NCI-H146 treated with DMSO at 0.1 percent for 48 hours (cell line): ENCODE results near the gene TSSK6.

Experiments used
- DNase-seq: peaks from one replicate; lab custom pipeline; 2025; ENCODE audit not compliant: unreplicated experiment; lab: John Stamatoyannopoulos, UW

TSSK6 gene

DNA sequence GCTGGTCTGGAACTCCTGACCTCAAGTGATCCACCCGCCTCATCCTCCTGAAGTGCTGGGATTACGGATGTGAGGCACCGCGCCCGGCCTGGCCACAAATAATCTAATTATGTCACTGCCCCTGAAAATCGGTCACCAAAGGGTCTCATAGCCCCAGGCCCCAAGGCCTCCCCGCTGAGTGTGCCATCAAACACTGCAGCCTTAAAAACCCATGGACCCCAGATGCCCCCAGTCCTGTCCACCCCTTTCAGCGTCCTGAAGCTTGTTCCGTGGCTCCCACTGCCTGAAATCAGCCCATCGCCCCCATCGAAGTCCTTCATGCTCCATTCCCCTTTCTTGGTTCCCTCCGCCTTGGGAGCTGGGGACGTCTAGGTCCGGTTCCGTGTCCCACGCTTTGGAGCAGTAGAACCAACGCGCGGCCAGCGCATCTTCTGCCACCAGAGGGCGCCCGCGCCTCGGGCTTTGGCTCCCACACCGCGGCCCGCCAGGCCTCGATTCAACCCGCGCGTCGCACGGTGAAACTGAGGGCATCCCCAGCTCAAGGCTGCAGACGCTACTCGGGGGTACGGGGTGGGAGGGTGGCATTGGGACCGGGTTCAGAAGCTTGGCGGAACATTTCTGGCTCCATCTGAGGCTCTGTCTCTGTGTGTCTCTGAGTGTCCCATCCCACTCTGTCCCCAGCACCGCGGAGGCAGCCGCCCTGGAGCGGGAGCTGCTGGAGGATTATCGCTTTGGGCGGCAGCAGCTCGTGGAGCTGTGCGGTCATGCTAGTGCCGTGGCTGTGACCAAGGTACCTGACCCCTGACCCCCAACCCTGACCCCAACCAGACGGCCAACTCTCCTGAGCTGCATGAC is 16.8 kb upstream of the TSSK6 start:
- DNase-seq: peak; percentile 34

DNA sequence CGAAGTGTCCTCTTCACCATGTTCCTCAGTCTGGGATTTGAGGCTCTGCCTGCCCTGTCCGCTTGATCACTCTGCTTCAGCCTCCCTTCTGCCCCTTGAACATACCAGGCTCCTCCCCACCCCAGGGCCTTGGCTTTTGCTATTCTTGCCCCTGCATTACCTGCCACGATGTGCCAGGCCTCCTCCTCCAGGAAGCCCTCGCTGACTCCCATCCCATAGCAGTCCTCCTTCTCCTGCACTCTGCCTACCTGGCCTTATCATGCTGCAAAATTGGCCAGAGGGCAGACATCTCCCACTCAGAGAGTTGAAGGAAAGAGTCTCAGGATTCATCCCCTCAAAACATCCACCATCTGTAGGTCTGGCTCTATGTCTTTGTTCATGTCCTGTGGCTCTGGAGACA is 15.5 kb upstream of the TSSK6 start:
- no peak for DNase-seq

DNA sequence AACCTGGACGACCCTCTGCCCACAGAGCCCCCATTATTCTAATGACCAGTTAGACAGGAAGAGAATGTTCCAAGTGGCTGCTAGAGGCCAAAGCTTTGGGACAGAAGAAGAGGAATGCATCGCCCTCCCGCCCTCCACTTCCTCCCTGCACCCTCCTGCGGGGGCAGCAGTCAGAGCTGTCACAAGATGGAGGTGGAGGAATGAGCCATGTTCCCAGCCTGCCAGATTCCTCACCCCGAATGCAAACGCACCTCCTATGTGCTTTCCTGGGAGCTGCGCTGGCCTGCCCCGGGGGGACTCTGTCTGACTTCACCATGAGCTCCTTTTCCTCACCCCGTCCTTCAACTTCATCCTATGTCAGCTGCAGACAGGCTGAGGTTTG is 15.1 kb upstream of the TSSK6 start:
- DNase-seq: no peak

DNA sequence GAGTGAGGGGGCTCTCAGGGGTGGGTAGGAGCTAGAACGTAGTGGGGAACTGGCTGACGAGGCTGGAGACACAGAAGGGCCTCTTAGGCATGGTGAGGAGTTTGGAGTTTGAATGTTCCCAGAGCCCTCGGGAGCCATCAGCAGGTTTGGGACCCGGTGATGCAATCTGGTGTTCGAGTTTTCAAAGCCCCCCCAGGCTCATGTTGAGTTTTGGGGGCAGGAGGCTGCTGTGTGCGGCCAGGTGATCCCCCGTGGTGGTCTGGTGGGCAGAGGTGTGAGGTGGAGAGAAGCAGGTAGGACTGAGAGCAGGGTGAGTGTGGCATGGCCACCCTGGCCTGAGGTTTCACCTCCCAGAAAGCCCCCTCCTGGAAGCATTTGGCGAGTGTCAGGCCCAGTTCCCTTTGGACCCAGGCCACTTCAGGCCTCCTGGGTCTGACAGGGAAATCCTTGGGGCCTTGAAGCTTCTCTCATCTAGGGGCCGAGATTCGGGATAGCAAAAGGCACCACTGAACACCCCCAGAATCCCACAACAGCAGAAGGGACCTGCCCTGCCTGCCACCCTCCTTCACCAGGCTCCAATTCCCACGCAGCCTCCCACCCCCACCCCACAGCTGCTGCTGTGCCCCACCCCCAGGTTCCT is 14.6 kb upstream of the TSSK6 start:
- no peak for DNase-seq

DNA sequence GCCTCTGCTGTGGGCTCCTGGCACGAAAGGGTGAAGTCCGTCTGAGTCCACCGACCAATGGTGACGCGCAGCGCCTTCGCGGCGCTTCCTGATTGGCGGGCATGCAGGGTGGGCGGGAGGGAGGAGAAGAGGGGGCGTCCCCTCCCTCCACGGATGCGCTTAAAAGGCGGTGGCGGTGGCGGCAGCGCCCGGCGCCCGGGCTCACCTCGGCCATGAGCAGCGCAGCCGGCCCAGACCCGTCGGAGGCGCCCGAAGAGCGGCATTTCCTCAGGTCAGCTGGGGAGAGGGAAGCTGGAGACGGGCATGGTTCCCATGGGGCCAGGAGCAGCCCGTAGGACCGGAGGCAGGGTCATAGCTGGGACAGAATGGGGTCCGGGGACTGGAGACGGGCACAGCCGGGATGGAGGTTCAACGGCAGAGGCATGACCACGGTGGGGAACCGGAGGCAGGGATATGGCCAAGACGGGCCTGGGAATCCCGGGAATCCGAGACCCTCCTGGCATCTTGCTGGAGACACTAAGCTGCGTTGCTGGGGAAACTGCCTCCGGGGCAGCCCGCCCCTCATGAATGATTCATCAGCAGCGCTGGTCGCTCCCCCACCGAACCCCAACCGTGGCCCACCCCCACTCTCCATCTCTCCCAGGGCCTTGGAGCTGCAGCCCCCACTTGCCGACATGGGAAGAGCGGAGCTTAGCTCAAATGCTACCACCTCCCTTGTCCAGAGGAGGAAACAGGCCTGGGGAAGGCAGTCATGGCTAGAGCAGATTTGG is 13.6 kb upstream of the TSSK6 start, which contains the start of gene YJEFN3:
TSS of gene YJEFN3 (plus strand) at position 191 of the 770 bp plus-strand sequence. CDS start at position 213, 22 bp downstream.
- DNase-seq: no peak

DNA sequence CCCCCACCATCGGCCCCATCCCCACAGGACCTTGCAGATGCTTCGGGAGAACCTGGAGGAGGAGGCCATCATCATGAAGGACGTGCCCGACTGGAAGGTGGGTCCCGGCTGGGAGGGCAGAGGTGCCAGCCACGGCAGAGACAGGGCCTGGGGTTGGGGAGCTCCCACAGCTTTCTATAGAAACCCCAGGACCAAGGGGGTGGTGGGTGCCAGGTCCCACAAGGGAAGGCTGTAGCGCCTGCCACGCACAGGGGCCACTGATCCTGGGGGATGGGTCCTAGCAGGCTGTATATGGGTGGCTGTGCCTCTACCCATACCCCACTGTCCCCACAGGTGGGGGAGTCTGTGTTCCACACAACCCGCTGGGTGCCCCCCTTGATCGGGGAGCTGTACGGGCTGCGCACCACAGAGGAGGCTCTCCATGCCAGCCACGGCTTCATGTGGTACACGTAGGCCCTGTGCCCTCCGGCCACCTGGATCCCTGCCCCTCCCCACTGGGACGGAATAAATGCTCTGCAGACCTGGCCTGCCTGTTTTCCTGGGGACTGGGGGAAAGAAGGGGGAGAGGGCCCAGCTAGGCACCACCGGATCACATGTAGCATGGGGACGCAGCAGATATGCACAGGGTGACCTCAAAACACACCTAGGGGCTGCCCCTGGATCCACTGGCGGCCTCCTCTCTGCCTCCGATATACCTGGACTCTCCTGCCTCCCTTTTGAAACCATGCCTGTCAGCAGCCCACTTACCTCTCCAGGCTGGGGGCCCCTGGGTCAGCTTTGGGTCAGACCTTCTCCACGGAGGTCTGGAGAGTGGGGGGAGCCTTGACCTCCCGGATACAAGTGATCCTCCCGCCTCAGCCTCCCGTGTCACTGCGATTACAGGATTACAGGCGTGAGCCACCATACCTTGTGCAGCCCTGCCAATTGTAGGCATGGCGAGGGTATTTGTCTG is 12.6 kb upstream of the TSSK6 start:
- DNase-seq: no peak

DNA sequence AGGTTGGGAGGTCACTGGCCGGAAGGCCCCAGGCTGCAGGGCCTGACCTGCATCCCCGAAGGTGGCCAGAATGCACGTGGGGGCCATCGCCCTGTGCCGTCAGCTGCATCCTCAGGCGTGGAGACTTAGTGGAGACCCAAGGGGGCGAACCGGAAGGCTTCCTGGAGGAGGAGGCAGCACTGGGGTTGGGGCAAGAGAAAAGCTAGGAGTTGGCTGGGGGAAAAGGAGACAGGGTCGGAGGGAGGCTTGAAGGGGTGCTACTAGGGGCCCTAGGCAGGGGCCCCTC is 12.0 kb upstream of the TSSK6 start:
- DNase-seq: no peak

DNA sequence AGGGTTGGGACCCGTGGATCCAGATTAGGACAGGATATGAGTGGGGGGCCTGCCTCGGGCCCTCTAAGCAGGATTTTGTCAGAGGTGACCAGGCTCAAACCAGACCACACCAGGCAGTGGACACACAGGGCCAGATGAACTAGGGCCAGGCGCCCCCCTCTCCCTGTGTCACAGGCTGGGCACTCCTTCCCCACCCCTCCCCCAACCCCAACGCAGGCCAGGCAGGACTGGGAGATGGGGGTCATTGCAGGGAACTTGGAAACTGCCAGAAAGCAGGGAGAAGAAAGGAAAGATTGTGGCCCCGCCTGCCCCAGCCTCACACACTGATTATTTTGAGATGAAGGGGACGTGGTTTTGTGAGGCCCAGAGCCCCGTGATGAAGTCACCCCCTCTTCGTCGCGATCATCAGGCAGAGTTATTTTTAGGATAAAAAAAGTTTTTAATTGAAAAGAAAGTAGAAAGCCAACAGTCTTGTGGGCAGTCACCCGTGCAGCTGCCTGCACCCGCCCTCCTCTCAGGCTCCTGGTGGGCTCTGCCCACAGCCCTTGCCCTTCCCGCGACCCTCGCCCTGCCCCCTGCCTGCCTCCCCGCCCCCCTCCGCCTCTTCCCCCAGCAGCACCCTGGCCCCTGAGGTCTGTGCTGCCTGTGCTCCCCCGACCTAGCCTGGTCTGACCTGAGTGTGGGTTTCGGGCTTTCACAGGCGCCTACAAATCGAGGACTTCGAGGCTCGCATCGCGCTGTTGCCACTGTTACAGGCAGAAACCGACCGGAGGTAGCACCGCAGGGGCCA is 11.4 kb upstream of the TSSK6 start:
- DNase-seq: no peak

DNA sequence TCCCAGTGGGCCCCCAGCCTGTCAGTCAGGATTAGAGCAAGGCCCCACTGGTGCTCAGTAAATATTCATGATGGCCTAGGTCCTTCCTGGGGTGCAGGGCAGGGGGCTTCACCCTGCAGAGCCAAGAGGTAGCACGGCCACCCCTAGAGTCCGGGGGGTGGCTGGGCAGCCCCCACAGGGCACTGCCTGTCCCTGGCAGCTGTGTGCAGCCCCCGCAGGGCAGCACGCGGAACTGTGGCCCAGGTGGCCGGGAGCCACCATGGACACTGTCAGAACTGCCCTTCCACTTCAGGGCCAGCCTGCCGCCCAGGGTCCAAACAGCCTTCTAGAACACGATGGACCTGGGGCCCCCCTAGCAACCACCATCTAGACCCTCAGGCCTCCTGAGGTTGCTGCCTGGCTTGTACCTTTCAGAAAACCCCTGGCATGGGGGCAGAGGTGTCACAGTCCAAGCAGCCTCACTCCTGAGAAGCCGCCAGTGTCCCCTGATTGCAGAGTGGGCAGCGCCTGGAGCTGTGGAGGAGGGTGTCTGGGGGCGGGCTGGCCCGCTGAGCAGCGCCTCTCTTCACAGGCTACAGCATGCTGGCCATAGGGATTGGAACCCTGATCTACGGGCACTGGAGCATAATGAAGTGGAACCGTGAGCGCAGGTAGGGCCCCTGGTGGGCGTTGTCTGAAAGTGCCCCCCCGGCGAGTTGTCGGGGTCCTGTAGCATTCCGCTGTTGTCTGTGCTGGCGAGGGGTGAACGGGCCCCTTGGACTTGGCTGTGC is 10.4 kb upstream of the TSSK6 start:
- no peak for DNase-seq

DNA sequence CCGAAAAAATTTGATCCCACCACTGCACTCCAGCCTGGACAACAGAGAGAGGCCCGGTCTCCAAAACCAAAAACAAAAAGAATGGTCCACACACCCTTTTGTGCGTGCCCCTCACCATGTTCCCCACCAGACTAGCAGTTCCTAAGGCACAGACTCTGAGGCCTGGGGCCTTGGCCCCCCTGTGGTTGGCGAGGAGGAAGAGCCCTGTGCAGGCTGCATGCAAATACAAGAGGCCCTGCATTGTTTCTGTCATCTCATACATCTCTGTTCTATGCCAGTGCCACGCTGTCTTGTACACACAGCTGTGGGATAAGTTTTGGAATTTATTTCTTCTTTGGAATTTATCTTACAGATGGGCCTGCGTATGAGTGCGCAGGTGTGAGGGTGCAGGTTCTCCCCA is 8.7 kb upstream of the TSSK6 start:
- DNase-seq: no peak

DNA sequence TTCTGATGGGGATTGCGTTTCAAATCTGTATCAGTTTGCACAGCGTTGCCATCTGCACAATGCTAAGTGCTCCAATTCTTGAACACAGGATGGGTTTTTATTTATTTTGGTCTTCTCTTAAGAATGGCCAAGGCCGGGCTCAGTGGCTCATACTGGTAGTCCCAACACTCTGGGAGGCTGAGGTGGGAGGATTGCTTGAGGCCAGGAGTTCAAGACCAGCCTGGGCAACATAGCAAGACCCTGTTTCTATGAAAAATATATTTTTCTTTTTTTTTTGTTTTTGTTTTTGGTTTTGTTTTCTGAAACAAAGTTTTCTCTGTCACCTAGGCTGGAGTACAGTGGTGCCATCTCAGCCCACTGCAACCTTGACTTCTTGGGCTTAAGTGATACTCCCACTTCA is 7.8 kb upstream of the TSSK6 start:
- no peak for DNase-seq

DNA sequence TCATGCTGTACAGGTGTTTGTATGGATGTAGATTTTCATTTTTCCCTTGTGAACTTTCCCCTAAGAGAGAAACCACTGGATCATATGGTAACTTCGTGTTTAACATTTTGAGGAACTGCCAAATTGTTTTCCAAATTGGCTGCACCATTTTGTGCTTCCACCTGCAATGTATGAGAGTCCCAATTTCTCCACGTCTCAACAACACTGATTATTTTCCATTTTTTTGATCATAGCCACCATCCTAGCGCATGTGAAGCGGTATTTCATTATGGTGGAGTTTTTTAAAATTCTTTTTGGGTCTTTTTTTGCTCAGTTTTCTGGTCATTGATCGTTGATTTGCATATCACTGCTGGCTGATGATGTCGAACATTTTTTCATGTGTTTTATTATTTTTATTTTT is 5.6 kb upstream of the TSSK6 start:
- no peak for DNase-seq

DNA sequence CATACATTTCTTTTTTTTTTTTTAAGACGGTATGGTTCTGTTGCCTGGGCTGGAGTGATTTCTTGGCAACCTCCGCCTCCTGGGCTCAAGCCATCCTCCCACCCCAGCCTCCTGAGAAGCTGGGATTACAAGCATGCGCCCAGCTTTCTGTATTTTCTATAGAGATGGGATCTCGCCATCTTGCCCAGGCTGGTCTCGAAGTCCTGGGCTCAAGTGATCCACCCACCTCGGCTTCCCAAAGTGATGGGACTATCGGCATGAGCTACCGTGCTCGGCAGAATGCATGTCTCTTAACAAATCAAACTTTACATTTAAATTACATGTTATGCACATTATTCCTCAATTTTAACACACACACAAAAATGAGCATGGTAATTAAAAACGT is 1.9 kb upstream of the TSSK6 start:
- no peak for DNase-seq

DNA sequence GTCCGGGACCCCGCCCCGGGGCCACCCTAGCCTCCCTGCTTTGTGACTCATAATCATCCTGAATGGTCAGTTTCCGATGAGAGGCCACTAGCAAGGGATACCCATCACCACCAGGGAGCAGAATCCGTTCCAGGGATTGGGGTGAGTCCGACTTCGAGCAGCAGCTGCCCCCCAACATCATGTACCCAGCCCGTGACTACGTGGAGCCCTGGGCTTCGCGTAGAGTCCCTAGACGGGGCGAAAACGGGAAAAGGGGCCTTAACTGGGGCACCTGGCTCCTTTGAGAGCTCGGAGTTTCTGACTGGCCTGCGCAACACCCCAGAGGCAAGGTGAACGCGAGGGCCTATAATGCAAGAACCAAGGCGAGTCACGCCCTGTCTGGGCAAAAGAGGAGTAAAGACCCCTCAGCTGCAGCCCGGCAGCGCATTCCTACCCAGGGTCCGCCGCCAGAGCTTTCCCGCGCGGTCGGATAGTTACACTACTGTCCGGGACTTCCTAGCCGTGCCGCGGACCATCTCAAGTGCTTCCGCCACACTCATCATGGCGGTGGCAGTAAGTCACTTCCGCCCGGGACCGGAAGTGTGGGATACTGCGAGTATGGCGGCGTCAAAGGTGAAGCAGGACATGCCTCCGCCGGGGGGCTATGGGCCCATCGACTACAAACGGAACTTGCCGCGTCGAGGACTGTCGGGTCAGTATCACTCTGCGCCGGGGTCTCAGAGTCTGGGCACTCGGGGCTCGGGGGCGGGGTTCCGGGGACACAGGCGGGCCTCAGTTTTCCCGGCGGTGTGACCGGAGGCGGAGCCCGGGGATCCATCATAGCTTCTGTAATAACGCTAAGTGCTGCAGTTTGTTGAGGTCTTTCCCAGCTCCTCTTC is 533 bp upstream of the TSSK6 start, which contains the start of gene NDUFA13:
TSS of gene NDUFA13 (plus strand) at position 584 of the 878 bp plus-strand sequence. CDS start at position 598, 14 bp downstream.
- peak; percentile 76 for DNase-seq

DNA sequence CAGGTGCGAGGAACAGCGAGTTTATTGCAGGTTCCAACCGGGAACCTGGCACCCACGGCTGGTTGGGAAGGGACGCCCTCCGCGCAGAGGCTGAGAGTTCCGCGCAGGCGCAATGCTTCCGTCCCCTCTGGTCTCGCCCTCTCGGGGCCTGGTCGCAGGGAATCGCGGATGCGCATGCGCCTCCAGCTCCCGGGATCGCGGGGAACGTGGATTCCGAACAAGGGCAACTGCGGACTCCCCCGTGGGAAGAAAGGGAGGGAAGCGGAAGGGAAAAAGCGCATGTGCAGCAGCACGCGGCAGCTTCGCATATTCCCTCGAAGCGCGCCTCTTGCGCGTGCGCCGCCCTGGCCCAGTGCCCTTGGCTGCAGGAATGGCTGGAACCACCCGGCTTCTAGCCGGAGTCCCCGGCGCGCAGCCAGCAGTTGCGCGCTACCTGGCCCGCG is 1.1 kb downstream of the TSSK6 start:
- no peak for DNase-seq

DNA sequence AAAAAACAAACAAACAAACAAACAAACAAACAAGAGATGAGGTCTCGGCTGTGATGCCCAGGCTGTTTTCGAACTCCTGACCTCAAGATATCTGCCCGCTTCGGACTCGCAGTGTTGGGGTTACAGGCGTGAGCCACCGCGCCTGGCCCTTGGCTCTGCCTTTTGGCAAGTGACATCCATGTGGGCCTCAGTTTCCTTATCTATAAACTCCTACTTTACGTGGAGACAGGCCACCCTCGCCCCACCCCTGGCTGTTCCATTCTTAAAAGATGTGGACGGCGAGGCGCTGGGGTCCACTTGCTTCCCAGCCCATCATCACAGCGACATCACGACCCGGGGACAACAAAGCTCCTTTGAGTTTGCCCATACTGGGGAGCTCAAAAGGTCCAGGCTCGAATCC is 1.7 kb downstream of the TSSK6 start:
- DNase-seq: no peak

DNA sequence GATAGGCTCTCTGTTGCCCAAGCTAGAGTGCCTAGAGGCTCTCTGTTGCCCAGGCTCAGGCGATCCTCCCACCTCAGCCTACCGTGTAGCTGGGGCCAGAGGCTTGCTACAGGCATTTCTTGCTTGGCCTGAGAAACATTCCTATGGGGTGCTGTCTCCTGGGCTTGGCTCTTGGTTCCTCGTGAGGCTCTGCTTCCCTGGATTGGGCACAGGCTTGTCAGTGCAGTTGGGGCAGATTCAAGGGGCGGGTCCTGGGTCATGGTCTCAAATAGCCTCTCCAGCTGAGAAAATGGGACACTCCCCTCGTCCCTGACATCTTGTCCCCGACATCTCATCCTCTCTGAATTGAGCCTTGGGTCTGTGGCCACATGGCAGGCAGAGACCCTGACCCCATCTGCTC is 4.9 kb downstream of the TSSK6 start:
- DNase-seq: no peak

DNA sequence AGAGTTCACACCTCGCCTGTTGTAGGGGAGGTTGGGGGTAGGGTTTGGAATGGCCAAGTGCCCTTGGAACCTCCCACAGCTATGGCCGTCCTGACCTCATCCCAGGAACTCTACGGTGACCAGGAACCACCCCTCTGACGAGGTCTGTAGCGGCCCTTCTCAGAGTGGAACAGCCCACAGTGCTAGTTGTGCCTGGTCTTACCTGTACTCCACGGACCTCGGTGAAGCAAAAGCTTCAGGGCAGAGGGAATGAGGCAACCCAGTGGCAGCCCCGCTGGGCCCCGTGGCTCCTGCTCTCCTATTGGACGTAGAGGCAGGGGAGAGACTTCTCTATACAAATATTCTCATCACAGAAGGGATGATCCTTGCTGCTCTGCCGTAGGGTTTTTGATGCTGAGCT is 7.1 kb downstream of the TSSK6 start:
- no peak for DNase-seq
